ENCODE data around the gene CFAP61. TPM values are rescaled to one million over a fixed set of nuclear protein-coding genes. Genes with fewer than 3 reads are reported as not detected.

CFAP61 gene
- total RNA-seq, 4 donors from 2014 or later: 0.18 to 0.80 (median 0.57) TPM

- H3K4me3 ChIP-seq: no peak overlapping the region
- whole genome bisulfite sequencing: 93% methylated on average over 4 of the region's 4 CpGs
- no peak for DNase-seq (ENCODE audit: low spot score in 2 of 2)
- H3K27ac ChIP-seq: no peak overlapping the region
- H3K36me3 ChIP-seq: no peaks in the 10 kb centered on the region
- no peaks in the 10 kb centered on the region for H3K27me3 ChIP-seq
- TF ChIP-seq CTCF (IDR thresholded peaks at IDR 0.05) (no peak), POLR2A (IDR thresholded peaks at IDR 0.05) (no peak), EP300 (IDR thresholded peaks at IDR 0.05) (no peak), POLR2AphosphoS5 (IDR thresholded peaks at IDR 0.05) (no peak)
- H3K9me3 ChIP-seq: no peaks in the 10 kb centered on the region
- H3K4me1 ChIP-seq: no peaks in the 10 kb centered on the region
Observed at GRCh38 chr20:20266552-20266951, 214.2 kb downstream of the CFAP61 start.

DNA sequence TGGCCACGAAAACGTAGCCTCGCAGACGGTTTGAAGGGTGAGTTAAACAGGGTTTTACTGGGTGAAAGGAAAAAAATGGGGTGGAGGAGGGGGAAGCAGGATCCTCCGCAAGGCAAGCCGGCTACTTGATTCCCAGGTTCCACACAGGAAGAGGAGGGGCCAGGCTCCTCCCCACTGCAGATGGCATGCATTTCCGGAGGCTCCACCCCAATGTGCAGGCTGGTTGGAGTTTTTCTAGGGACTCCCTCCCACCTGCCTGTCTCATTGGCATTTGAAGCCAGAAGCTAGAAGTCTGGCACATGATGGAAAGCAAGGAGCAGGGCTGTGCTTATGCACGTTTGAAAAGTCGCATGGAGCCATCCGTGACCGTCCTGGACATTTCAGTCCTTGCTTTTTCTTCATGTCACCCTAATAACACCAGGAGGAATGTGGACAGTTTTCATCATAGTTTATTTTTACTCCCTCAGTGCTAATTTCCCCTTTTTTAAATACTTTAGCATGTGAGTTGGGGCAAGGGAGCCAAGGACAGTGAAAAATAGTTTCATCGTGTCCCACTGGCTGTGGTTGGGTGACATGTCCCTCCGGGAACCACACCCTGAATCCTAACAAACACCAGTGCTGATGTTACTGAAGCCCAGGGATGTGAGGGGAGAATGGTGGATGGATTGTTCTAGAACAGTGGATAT, 215.5 kb downstream of the CFAP61 start:
- Histone ChIP-seq H3K9me3 (no peaks in the 10 kb centered on the region), H3K36me3 (no peaks in the 10 kb centered on the region), H3K27ac (peak overlapping the region; percentile 47), H3K4me3 (peak overlapping the region; percentile 18), H3K4me1 (no peaks in the 10 kb centered on the region), H3K27me3 (no peaks in the 10 kb centered on the region)
- TF ChIP-seq POLR2AphosphoS5 (IDR thresholded peaks at IDR 0.05) (no peak), CTCF (IDR thresholded peaks at IDR 0.05) (no peak), POLR2A (IDR thresholded peaks at IDR 0.05) (no peak), EP300 (IDR thresholded peaks at IDR 0.05) (no peak)
- DNase-seq (ENCODE audit: low spot score in 2 of 2): no peak
- 66% methylated on average over 13 of the region's 13 CpGs for whole genome bisulfite sequencing

- Histone ChIP-seq H3K36me3 (no peaks in the 10 kb centered on the region), H3K4me1 (no peaks in the 10 kb centered on the region), H3K27me3 (no peaks in the 10 kb centered on the region), H3K27ac (no peak overlapping the region), H3K4me3 (no peak overlapping the region), H3K9me3 (no peaks in the 10 kb centered on the region)
- DNase-seq (ENCODE audit: low spot score in 2 of 2): no peak
- WGBS: 91% methylated on average over 10 of the region's 10 CpGs
- TF ChIP-seq CTCF (IDR thresholded peaks at IDR 0.05) (no peak), EP300 (IDR thresholded peaks at IDR 0.05) (no peak), POLR2AphosphoS5 (IDR thresholded peaks at IDR 0.05) (no peak), POLR2A (IDR thresholded peaks at IDR 0.05) (no peak)
Observed at GRCh38 chr20:20271271-20271670, 218.9 kb downstream of the CFAP61 start.

DNA sequence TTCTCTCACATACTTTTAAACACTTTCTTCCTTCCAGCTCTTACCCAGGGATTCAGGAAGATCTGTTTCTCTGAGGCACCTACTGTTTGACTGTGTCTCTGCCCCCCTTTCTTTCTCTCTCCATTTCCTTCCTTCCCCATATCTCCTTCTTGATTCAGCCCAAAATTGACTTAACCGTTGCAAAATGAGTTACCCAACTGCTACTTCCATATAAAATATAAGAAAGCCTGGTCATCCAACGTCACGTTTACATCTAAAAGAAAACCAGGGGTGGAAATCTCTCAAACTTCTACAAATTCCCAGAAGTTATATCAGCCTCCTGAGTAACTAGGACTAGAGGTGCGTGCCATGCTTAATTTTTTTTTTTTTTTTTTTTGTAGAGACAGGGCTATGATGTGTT, 220.4 kb downstream of the CFAP61 start:
- H3K27ac ChIP-seq: no peak overlapping the region
- no peak for DNase-seq (ENCODE audit: low spot score in 2 of 2)
- H3K27me3 ChIP-seq: peaks cover 2% of the 10 kb centered on the region
- H3K9me3 ChIP-seq: no peaks in the 10 kb centered on the region
- 83% methylated on average over 4 of the region's 4 CpGs for WGBS
- no peak for TF ChIP-seq EP300 (IDR thresholded peaks at IDR 0.05)
- TF ChIP-seq CTCF (IDR thresholded peaks at IDR 0.05): no peak
- TF ChIP-seq POLR2AphosphoS5 (IDR thresholded peaks at IDR 0.05): no peak
- TF ChIP-seq POLR2A (IDR thresholded peaks at IDR 0.05): no peak
- H3K4me3 ChIP-seq: no peak overlapping the region
- no peaks in the 10 kb centered on the region for H3K36me3 ChIP-seq
- H3K4me1 ChIP-seq: no peaks in the 10 kb centered on the region

GRCh38 chr20:20273286-20273685, 221.0 kb downstream of the CFAP61 start:
- DNase-seq (ENCODE audit: low spot score in 2 of 2): no peak
- H3K27me3 ChIP-seq: peaks cover 2% of the 10 kb centered on the region
- TF ChIP-seq EP300 (IDR thresholded peaks at IDR 0.05) (no peak), POLR2AphosphoS5 (IDR thresholded peaks at IDR 0.05) (no peak), POLR2A (IDR thresholded peaks at IDR 0.05) (no peak)
- no peaks in the 10 kb centered on the region for H3K9me3 ChIP-seq
- no peak overlapping the region for H3K4me3 ChIP-seq
- 89% methylated on average over 1 of the region's 1 CpG for WGBS
- no peaks in the 10 kb centered on the region for H3K36me3 ChIP-seq
- H3K4me1 ChIP-seq: no peaks in the 10 kb centered on the region
- no peak overlapping the region for H3K27ac ChIP-seq

All from suprapubic skin (tissue), 4 donors.